ENCODE data around the gene KRT86. TPM values are rescaled to one million over a fixed set of nuclear protein-coding genes. Genes with fewer than 3 reads are reported as not detected.
A peak's percentile ranks its signal among the peaks of the same experiment; 100 is the strongest.

Gene KRT86
- total and polyA plus RNA-seq, 2 of the 8 experiments (the other 6 are each of a cell fraction or from before 2014, with no cell fraction given): 0.12 TPM; not detected in 1

GRCh38 chr12:52232674-52233461 lies 41.6 kb upstream of the KRT86 start, which contains the start of gene KRT7:
KRT7 (plus strand) TSS chr12:52233243; CDS start chr12:52233297, 54 bp downstream.
- Histone ChIP-seq H3K4me3 (ENCODE audit: extremely low read depth in 1 of 4, insufficient read depth in 2 of 4, low read depth in 3 of 4, low read length in 4 of 4) (peak within 1 kb of the TSS; percentile 41 to 68 (median 59)), H3K9ac (replicated peaks in 1 of 4; ENCODE audit: extremely low read depth in 1 of 4, low read depth in 3 of 4, low read length in 3 of 4) (peak within 1 kb of the TSS in 3 of 4 experiments; percentile 25 to 43 (median 29); a peak in 3 of 7 replicates), H2BK20ac (ENCODE audit: low read length) (peak within 1 kb of the TSS; percentile 64; the same call in 1 of the 2 replicates), H2BK120ac (replicated peaks; ENCODE audit: low read depth, low read length) (no peak within 1 kb of the TSS), H3K18ac (ENCODE audit: extremely low read depth, low read length) (peak within 1 kb of the TSS; percentile 89), H2AFZ (ENCODE audit: low read length) (peak within 1 kb of the TSS; percentile 70), H3K4me1 (replicated peaks in 1 of 4; ENCODE audit: control insufficient read depth in 3 of 4, insufficient read depth in 4 of 4, low read length in 3 of 4) (peaks cover 10 to 34% (median 22%) of the 10 kb centered on the region in 4 experiments), H3K79me2 (ENCODE audit: control insufficient read depth in 1 of 2, insufficient read depth in 2 of 2, low read length in 2 of 2) (no peaks in the 10 kb centered on the region), H3K56ac (replicated peaks; ENCODE audit: insufficient read length, low read depth, low read length) (no peak within 1 kb of the TSS), H3K23ac (ENCODE audit: insufficient read length) (no peak within 1 kb of the TSS), H4K20me1 (replicated peaks in 1 of 2; ENCODE audit: control insufficient read depth in 1 of 2, insufficient read depth in 2 of 2, low read length in 2 of 2) (no peaks in the 10 kb centered on the region), H2BK5ac (ENCODE audit: low read depth, low read length) (peak within 1 kb of the TSS; percentile 19; the same call in 1 of the 2 replicates), H2BK15ac (ENCODE audit: low read length) (peak within 1 kb of the TSS; percentile 66; the same call in 1 of the 2 replicates), H3K14ac (ENCODE audit: insufficient read length) (no peak within 1 kb of the TSS), H3K79me1 (ENCODE audit: low read depth, low read length) (no peaks in the 10 kb centered on the region), H3K27me3 (replicated peaks in 1 of 4; ENCODE audit: control insufficient read depth in 3 of 4, extremely low read depth in 1 of 4, insufficient read depth in 3 of 4, low read length in 3 of 4) (peaks cover 0 to 50% (median 26%) of the 10 kb centered on the region in 4 experiments; a peak in 6 of 7 replicates), H2AK5ac (ENCODE audit: low read depth, low read length) (no peak within 1 kb of the TSS), H3K27ac (ENCODE audit: low read depth, low read length) (no peak within 1 kb of the TSS), H4K5ac (ENCODE audit: insufficient read length, low read depth, low read length) (no peak within 1 kb of the TSS), H2BK12ac (ENCODE audit: low read depth, low read length) (peak within 1 kb of the TSS; percentile 82), H3K23me2 (ENCODE audit: low read depth, low read length) (peaks cover 8% of the 10 kb centered on the region; the same call in 1 of the 2 replicates), H4K91ac (replicated peaks; ENCODE audit: insufficient read length, low read length) (peak within 1 kb of the TSS; percentile 14), H3K4me2 (ENCODE audit: insufficient read depth in 1 of 2, low read depth in 2 of 2, low read length in 2 of 2) (peak within 1 kb of the TSS; percentile 76 to 82), H3K9me3 (ENCODE audit: insufficient read depth in 2 of 2, low read depth in 1 of 2, low read length in 1 of 2) (no peaks in the 10 kb centered on the region), H3K36me3 (ENCODE audit: control insufficient read depth in 2 of 4, insufficient read depth in 4 of 4, low read length in 3 of 4) (no peaks in the 10 kb centered on the region), H4K8ac (ENCODE audit: extremely low read depth, insufficient read depth, low read length) (peak within 1 kb of the TSS; percentile 88), H3K4ac (replicated peaks; ENCODE audit: insufficient read length, low read depth, low read length) (no peak within 1 kb of the TSS)
- FAIRE-seq: no peak
- 5% methylated on average over 32 of the region's 58 CpGs; no CpG with 5 or more reads in 1 of the 2 experiments for WGBS, 2 experiments (ENCODE audit: extremely low coverage in 1 of 2, insufficient coverage in 1 of 2, insufficient read length in 1 of 2, insufficient replicate concordance in 2 of 2, low coverage in 1 of 2, low lambda C conversion rate in 2 of 2, missing lambda C conversion rate in 1 of 2)
- TF ChIP-seq ASH2L (IDR thresholded peaks at IDR 0.05; ENCODE audit: low read length) (peak; percentile 56), USF2 (IDR thresholded peaks at IDR 0.05; ENCODE audit: low read length) (no peak), PHF8 (conservative IDR thresholded peaks at IDR 0.05; ENCODE audit: low read depth, low read length) (no peak; the same call in 1 of the 2 replicates), EZH2 (IDR thresholded peaks at IDR 0.05; ENCODE audit: low read depth, low read length, severe bottlenecking) (peak; percentile 53), CHD1 (IDR thresholded peaks at IDR 0.05; ENCODE audit: low read depth, low read length) (no peak), SUZ12 (IDR thresholded peaks at IDR 0.05; ENCODE audit: low read length) (peak; percentile 68; the same call in 1 of the 2 replicates), KDM1A (IDR thresholded peaks at IDR 0.05; ENCODE audit: borderline replicate concordance, low read length) (peak; percentile 26; the same call in 1 of the 2 replicates), RAD21 (IDR thresholded peaks at IDR 0.05 in 1 of 2, conservative IDR thresholded peaks at IDR 0.05 in 1 of 2; ENCODE audit: low read depth in 2 of 2, low read length in 2 of 2) (peak in 1 of 2 experiments; percentile 1; a peak in 1 of 4 replicates), KDM4A (IDR thresholded peaks at IDR 0.05; ENCODE audit: low read depth, low read length, severe bottlenecking) (peak; percentile 97)
- DNase-seq (ENCODE audit: low read depth in 1 of 2, low spot score in 2 of 2): peak in 1 of 2 experiments; percentile 69
- ChIA-PET CTCF (ENCODE audit: partially characterized antibody) (interaction anchor here (0.6 to 17.6 kb wide), 14 partner anchors 8 to 95 kb away, joined by 3 to 151 read pairs (median 4); no protein-coding TSS in a partner anchor), POLR2A (ENCODE audit: partially characterized antibody) (interaction anchor here (0.5 to 2.0 kb wide), 6 partner anchors 11 to 168 kb away, joined by 3 to 5 read pairs (median 4); no protein-coding TSS in a partner anchor)
